ENCODE data around the gene MCUR1.

DNA sequence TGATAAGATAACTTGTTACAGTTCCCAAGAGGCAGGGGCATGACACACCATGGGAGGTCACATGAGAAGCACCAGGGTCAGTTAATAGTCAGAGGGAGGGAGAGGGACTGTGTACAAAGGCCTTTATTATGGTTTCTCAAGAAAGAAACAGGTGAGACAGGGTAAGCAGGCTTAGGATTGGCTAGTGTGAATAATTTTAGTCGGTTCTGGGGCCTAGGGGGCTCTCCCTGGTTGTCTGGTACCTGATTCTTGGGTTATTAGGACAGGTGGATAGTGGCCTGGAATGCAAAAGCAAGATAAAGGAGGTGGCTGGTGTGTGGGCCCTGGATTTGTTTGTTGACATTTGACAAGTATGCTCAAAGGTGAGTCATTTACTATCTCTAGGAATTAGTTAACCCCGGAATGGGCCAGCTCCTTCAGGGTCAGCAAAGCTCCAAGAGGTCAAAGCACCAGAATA, 49.4 kb upstream of the MCUR1 start:
- TF ChIP-seq, protein P1, sequence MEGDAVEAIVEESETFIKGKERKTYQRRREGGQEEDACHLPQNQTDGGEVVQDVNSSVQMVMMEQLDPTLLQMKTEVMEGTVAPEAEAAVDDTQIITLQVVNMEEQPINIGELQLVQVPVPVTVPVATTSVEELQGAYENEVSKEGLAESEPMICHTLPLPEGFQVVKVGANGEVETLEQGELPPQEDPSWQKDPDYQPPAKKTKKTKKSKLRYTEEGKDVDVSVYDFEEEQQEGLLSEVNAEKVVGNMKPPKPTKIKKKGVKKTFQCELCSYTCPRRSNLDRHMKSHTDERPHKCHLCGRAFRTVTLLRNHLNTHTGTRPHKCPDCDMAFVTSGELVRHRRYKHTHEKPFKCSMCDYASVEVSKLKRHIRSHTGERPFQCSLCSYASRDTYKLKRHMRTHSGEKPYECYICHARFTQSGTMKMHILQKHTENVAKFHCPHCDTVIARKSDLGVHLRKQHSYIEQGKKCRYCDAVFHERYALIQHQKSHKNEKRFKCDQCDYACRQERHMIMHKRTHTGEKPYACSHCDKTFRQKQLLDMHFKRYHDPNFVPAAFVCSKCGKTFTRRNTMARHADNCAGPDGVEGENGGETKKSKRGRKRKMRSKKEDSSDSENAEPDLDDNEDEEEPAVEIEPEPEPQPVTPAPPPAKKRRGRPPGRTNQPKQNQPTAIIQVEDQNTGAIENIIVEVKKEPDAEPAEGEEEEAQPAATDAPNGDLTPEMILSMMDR (IDR thresholded peaks at IDR 0.05): no peak
- no peak for TF ChIP-seq POLR2A (IDR thresholded peaks at IDR 0.05)
